K562 (cell line): ENCODE results near the gene CBFA2T2. TPM values are rescaled to one million over a fixed set of nuclear protein-coding genes. Genes with fewer than 3 reads are reported as not detected.

Source experiments
- ATAC-seq: fragments of 200-7000 bp; cut with Tn5 transposase; 3 replicates; pipeline ENCODE4 v1.9.1; 2020; ENCODE audit warnings: moderate library complexity
- BruUV-seq: library from RNA; stranded (reverse); fragments of 400-500 nt; replicated peaks from 2 replicates; lab custom pipeline; 2021; lab: Mats Ljungman, UMichigan
- CTCF ChIA-PET: fragments of 300-600 bp; formaldehyde crosslinking; extraction: SDS; loops from one replicate; lab custom pipeline; 2021; ENCODE audit warnings: low intra/inter-chr PET ratio; lab: Yijun Ruan, JAX
- POLR2A ChIA-PET: fragments of 300-600, 350-650 bp; sonication (Branson Sonifier 250); formaldehyde crosslinking; extraction: SDS; loops from one replicate; lab custom pipeline; 2021; ENCODE audit warnings: antibody characterized with exemption, inconsistent platforms; lab: Yijun Ruan, JAX
- DNase-seq, 4 experiments: peaks; one replicate each; pipeline versions ENCODE4 v3.0.0 to v3.0.0-alpha.2; 2011 to 2018; ENCODE audit warnings: low spot score in 3 of 4, mixed read lengths in 3 of 4; ENCODE audit errors: extremely low read depth in 1 of 4
- FAIRE-seq: peaks from 2 replicates; lab custom pipeline; 2011; peaks lifted over from hg19 to GRCh38; lab: Jason Lieb, UNC
- H2AFZ ChIP-seq: 2 replicates; pipeline ENCODE4 v1.6.0; 2011; ENCODE audit warnings: low read depth, low read length, control low read depth, inconsistent platforms
- H3K27ac ChIP-seq: fragments of 200-600 bp; 3 replicates; pipeline ENCODE4 v1.8.0; 2011; ENCODE audit warnings: low read depth, mild to moderate bottlenecking, control low read depth, inconsistent platforms, low read length, moderate library complexity, mixed read lengths; ENCODE audit errors: extremely low read depth
- H3K27me3 ChIP-seq, 2 experiments: fragments of 300-600 bp in 1 of 2; 2 replicates in 1 of 2; 3 replicates in 1 of 2; pipeline versions ENCODE4 v1.6.0 to v1.8.0; 2011; ENCODE audit warnings: inconsistent platforms in 2 of 2, low read length in 2 of 2, mild to moderate bottlenecking in 1 of 2, mixed read lengths in 1 of 2, moderate library complexity in 1 of 2; ENCODE audit not compliant: control insufficient read depth in 2 of 2, insufficient read depth in 2 of 2
- H3K36me3 ChIP-seq: fragments of 300-600 bp; 3 replicates; pipeline ENCODE4 v1.8.0; 2011; ENCODE audit warnings: mild to moderate bottlenecking, low read length, inconsistent platforms; ENCODE audit not compliant: control insufficient read depth, insufficient read depth
- H3K4me1 ChIP-seq, 2 experiments: fragments of 200-600 bp in 1 of 2; replicated peaks in 1 of 2; 2 replicates in 1 of 2; 3 replicates in 1 of 2; pipeline versions ENCODE4 v1.5.1 to v1.8.0; 2011; ENCODE audit warnings: inconsistent platforms in 2 of 2, low read length in 2 of 2, mild to moderate bottlenecking in 1 of 2, mixed read lengths in 1 of 2, moderate library complexity in 1 of 2; ENCODE audit not compliant: control insufficient read depth in 2 of 2, insufficient read depth in 2 of 2
- H3K4me2 ChIP-seq: 2 replicates; pipeline ENCODE4 v1.6.1; 2011; ENCODE audit warnings: low read length, control low read depth, inconsistent platforms, mixed read lengths; ENCODE audit not compliant: insufficient read depth
- H3K4me3 ChIP-seq: fragments of 200-600 bp; sonication (generic), shearing (Covaris generic); 2 replicates; pipeline ENCODE4 v1.5.1; 2016; ENCODE audit warnings: control low read depth, inconsistent platforms
- H3K79me2 ChIP-seq: fragments of 200-600 bp; 3 replicates; pipeline ENCODE4 v1.8.0; 2011; ENCODE audit warnings: low read length, inconsistent platforms; ENCODE audit not compliant: control insufficient read depth, insufficient read depth
- H3K9ac ChIP-seq, 2 experiments: 2 replicates each; pipeline versions ENCODE4 v1.6.0 to v1.6.1; 2011; ENCODE audit warnings: low read depth in 2 of 2, low read length in 2 of 2, control low read depth in 1 of 2, inconsistent platforms in 1 of 2, mild to moderate bottlenecking in 1 of 2, mixed read lengths in 1 of 2; ENCODE audit not compliant: insufficient read depth in 1 of 2
- H3K9me1 ChIP-seq: one replicate; pipeline ENCODE4 v1.6.0; 2011; ENCODE audit warnings: inconsistent platforms, mild to moderate bottlenecking, low read length, moderate library complexity; ENCODE audit not compliant: control insufficient read depth, insufficient read depth
- H3K9me3 ChIP-seq: replicated peaks from 2 replicates; pipeline ENCODE4 v1.5.1; 2011; ENCODE audit warnings: low read depth, low read length, inconsistent platforms; ENCODE audit not compliant: control insufficient read depth, insufficient read depth
- H4K20me1 ChIP-seq: replicated peaks from 2 replicates; pipeline ENCODE4 v1.6.1; 2011; ENCODE audit warnings: low read length, inconsistent platforms, mixed read lengths; ENCODE audit not compliant: control insufficient read depth, insufficient read depth
- CREM ChIP-seq: IDR thresholded peaks from 2 replicates; pipeline ENCODE4 v1.6.1; 2014; ENCODE audit warnings: antibody characterized with exemption, low read depth
- DACH1 ChIP-seq: fragments of 450-650 bp; IDR thresholded peaks from 2 replicates; pipeline ENCODE4 v1.6.1; 2018; ENCODE audit not compliant: partially characterized antibody
- ELF1 ChIP-seq: fragments of 200-800 bp; sonication (Bioruptor generic); IDR thresholded peaks from 2 replicates; pipeline ENCODE4 v1.6.1; 2016; ENCODE audit warnings: missing genetic modification characterization, missing compliant biosample characterization
- ETV6 ChIP-seq, 3 experiments: fragments of 150-350 bp in 1 of 3; sonication (generic) in 1 of 3; formaldehyde crosslinking in 1 of 3; IDR thresholded peaks; 2 replicates each; pipeline versions ENCODE4 v1.6.1 to v1.8.0; 2014 to 2022; ENCODE audit warnings: borderline replicate concordance in 2 of 3, low read depth in 2 of 3, antibody characterized with exemption in 1 of 3, low read length in 1 of 3, mild to moderate bottlenecking in 1 of 3, missing genetic modification reagents in 1 of 3
- FOXO4 ChIP-seq: fragments of 450-650 bp; formaldehyde crosslinking; IDR thresholded peaks from 2 replicates; pipeline ENCODE4 v1.4.0; 2020; ENCODE audit warnings: mild to moderate bottlenecking, moderate library complexity
- KLF10 ChIP-seq: fragments of 250-450 bp; sonication (Bioruptor Pico); IDR thresholded peaks from 2 replicates; pipeline ENCODE4 v1.6.1; 2021; ENCODE audit warnings: matching md5 sums
- LARP7 ChIP-seq: fragments of 450-650 bp; IDR thresholded peaks from 2 replicates; pipeline ENCODE4 v1.6.1; 2016
- MECOM ChIP-seq: fragments of 250-450 bp; sonication (Bioruptor Pico); IDR thresholded peaks from 2 replicates; pipeline ENCODE4 v1.8.0; 2022; ENCODE audit warnings: inconsistent platforms
- MXI1 ChIP-seq: IDR thresholded peaks from 2 replicates; pipeline ENCODE4 v1.6.1; 2011; ENCODE audit warnings: low read depth, mild to moderate bottlenecking, improper control_type of control experiment, low read length
- NCOR1 ChIP-seq: fragments of 450-650 bp; IDR thresholded peaks from 2 replicates; pipeline ENCODE4 v1.6.1; 2016; ENCODE audit warnings: mild to moderate bottlenecking, moderate library complexity
- PRDM10 ChIP-seq: fragments of 450-650 bp; IDR thresholded peaks from 2 replicates; pipeline ENCODE4 v1.6.1; 2018; ENCODE audit not compliant: partially characterized antibody
- RBM39 ChIP-seq: fragments of 200-400 bp; formaldehyde crosslinking; optimal IDR thresholded peaks from 2 replicates; pipeline ENCODE3; 2018; ENCODE audit warnings: low read depth, low read length
- ZFP30 ChIP-seq: fragments of 250-450 bp; sonication (Bioruptor Pico); IDR thresholded peaks from 2 replicates; pipeline ENCODE4 v1.8.0; 2022; ENCODE audit warnings: moderate library complexity, mild to moderate bottlenecking, inconsistent platforms, borderline replicate concordance
- ZNF384 ChIP-seq: IDR thresholded peaks from 2 replicates; pipeline ENCODE4 v1.6.1; 2012; ENCODE audit warnings: low read depth, low read length, improper control_type of control experiment
- ZNF764 ChIP-seq: fragments of 250-450 bp; sonication (Bioruptor Pico); IDR thresholded peaks from 2 replicates; pipeline ENCODE4 v1.4.0; 2020; ENCODE audit warnings: low read depth, mild to moderate bottlenecking, moderate library complexity
- ZNF830 ChIP-seq: fragments of 250-450 bp; sonication (Bioruptor Pico); IDR thresholded peaks from 2 replicates; pipeline ENCODE4 v1.5.0; 2021; ENCODE audit warnings: mild to moderate bottlenecking
- WGBS: fragments of 100-300 bp; shearing (Covaris generic); methylation state at CpG from one replicate; pipeline ENCODE4 v1.1.6; 2016; ENCODE audit warnings: low coverage, mixed read lengths; ENCODE audit not compliant: insufficient coverage; ENCODE audit errors: missing lambda C conversion rate; 5-methylcytosine and 5-hydroxymethylcytosine counted together
- in situ Hi-C: fragments of 300-500 bp; cut with MboI; formaldehyde crosslinking; loops from 4 replicates; pipeline ENCODE4 v1.15.0; 2018; ENCODE audit warnings: inconsistent platforms, mixed read lengths
- intact Hi-C: fragments of 100-400 bp; cut with micrococcal nuclease; formaldehyde crosslinking; loops from 2 replicates; pipeline ENCODE4 v1.14.2; 2022
- polyA plus RNA-seq, 8 experiments: library from polyadenylated mRNA; depleted of rRNA in 4 of 8; stranded (reverse) in 5 of 8; unstranded in 3 of 8; fragments of >200 nt; fragmentation: Nextera tagmentation in 2 of 8; fragmentation: Illumina TruSeq in 1 of 8; extraction: Ambion mirVana in 2 of 8; extraction: Trizol in 1 of 8; gene quantifications; 2 replicates each; pipeline versions ENCODE4 v1.2.1 to v1.2.3, GENCODE V29; 2011 to 2014; ENCODE audit warnings: inconsistent platforms in 1 of 8, missing spikeins in 1 of 8
- total RNA-seq, 7 experiments: library from RNA; depleted of rRNA in 6 of 7; stranded (reverse); fragments of >200 nt in 6 of 7; fragmentation: Illumina TruSeq in 2 of 7; extraction: Trizol in 2 of 7; gene quantifications; 2 replicates each; pipeline versions ENCODE4 v1.2.1 to v1.2.3, GENCODE V29; 2011 to 2021; ENCODE audit warnings: low replicate concordance in 1 of 7

The CBFA2T2 gene
- total and polyA plus RNA-seq, 9 of the 15 experiments (the other 6 are each of a cell fraction or from before 2014, with no cell fraction given) = 0.27 to 9.6 (median 5.8) TPM

- Histone ChIP-seq H3K79me2 (no peaks in the 10 kb centered on the region), H3K36me3 (no peaks in the 10 kb centered on the region), H3K27me3 (peaks cover 5 to 16% of the 10 kb centered on the region in 2 experiments; a peak in 4 of 5 replicates), H3K9me1 (no peaks in the 10 kb centered on the region), H3K4me1 (peaks cover 2 to 14% of the 10 kb centered on the region in 2 experiments), H3K9me3 (no peaks in the 10 kb centered on the region), H3K9ac (no peak overlapping the region), H3K27ac (no peak overlapping the region), H4K20me1 (0 out of 2 replicates have a peak, but pooled peaks cover 7% of the 10 kb centered on the region), H2AFZ (no peak overlapping the region), H3K4me3 (no peak overlapping the region), H3K4me2 (no peak overlapping the region)
- TF ChIP-seq MXI1 (no peak), ELF1 (tag) (no peak), RBM39 (no peak), ETV6 (IDR thresholded peaks at IDR 0.05; ENCODE audit: borderline replicate concordance in 1 of 2, low read depth in 2 of 2, low read length in 1 of 2) (no peak), ETV6 (CRISPR knock-in tag; IDR thresholded peaks at IDR 0.05; ENCODE audit: borderline replicate concordance) (no peak), DACH1 (no peak), ZNF830 (CRISPR knock-in tag) (no peak), FOXO4 (no peak), KLF10 (CRISPR knock-in tag) (no peak), MECOM (CRISPR knock-in tag) (no peak), PRDM10 (peak; percentile 18), LARP7 (no peak), ZFP30 (CRISPR knock-in tag) (no peak), ZNF384 (peak; percentile 70), CREM (no peak), NCOR1 (no peak), ZNF764 (CRISPR knock-in tag) (no peak)
- intact Hi-C loops = no loop called here
- in situ Hi-C loops = no loop called here
- 5% methylated on average over 8 of the region's 11 CpGs for WGBS
- CTCF ChIA-PET = no interaction called here
- DNase-seq (no peak), FAIRE-seq (no peak), ATAC-seq (peak; percentile 47; the same call in 2 of the 3 replicates)
- POLR2A ChIA-PET = interaction anchor here (0.5 to 0.8 kb wide), 2 partner anchors 11 to 15 kb away, joined by 3 read pairs; partner anchors contain the start of gene CBFA2T2
- BruUV-seq = no TSS peak
Observed at GRCh38 chr20:33474963-33475362, 14.9 kb upstream of the CBFA2T2 start.
